Activated CD4-positive, CD25-positive, alpha-beta regulatory T cell (primary cell): Measurements from ENCODE around the gene CHIT1.
A peak's percentile ranks its signal among the peaks of the same experiment; 100 is the strongest.

Experiments used
- DNase-seq, 4 experiments: peaks; one replicate each; lab custom pipeline; 2025; lab: John Stamatoyannopoulos, UW

CHIT1 gene

GRCh38 chr1:203216274-203217138 is 13.0 kb downstream of the CHIT1 start:
- peak in 2 of 4 experiments; percentile 3 to 16 for DNase-seq

GRCh38 chr1:203215573-203215972 is 13.9 kb downstream of the CHIT1 start:
- no peak for DNase-seq

GRCh38 chr1:203214871-203215270 is 14.6 kb downstream of the CHIT1 start:
- DNase-seq = no peak

- DNase-seq = no peak
These were observed 16.3 kb downstream of the CHIT1 start for GRCh38 chr1:203213126-203213525.

DNA sequence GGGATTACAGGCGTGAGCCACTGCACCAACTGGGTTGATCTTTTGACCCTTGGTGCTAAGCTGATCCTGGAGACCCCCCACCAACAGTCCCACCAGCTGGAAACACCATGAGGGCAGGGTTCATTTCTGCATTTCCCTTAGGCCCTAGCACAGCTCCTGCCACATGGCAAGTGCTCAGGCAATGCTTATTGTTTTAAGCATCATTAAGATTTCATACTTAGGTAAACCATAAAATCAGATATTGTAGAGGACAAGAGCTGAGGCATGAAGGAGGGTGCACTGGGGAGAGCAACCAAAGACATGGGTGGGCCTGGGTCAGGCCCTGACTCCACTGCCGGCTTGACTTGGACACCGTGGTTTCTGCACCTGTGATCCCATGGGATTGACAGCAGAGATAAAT is 17.7 kb downstream of the CHIT1 start:
- no peak for DNase-seq

DNA sequence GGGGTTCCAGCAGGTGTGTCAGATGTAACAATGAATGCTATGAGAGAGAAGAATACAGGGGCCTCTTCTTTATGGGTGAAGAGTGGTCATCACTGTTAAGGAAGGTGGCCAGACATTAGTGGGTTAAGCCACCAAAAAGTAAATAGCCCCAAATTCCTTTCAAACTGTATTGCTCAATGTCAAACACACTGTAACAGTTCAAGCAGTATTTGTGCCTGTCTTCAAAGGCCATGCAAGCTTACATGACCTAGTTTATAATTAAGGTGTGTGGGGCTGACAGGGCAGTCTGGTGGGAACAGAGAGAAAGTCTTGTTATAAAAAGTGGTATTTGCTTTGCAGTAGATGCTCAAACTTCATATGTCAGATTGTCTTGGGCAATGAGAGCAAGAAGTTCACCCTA is 18.5 kb downstream of the CHIT1 start:
- no peak for DNase-seq

DNA sequence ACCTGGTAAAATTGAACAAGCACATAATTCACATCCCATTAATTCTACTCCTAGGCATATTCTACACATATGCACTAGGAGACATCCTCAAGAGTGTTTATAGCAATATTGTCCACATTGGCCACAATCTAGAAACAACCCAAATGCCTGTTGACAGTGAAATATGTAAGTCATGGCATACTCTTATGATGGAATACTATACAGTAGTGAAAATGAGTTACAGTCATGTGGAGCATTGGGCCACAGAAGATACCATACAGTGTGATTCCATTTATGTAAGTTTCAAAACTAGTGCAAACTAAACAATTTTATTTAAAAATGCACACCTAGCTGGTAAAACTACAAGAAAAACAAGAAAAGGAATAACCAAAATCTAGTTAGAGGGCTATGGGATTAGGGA is 19.1 kb downstream of the CHIT1 start:
- DNase-seq = no peak

GRCh38 chr1:203208181-203208580 is 21.3 kb downstream of the CHIT1 start:
- no peak for DNase-seq

DNA sequence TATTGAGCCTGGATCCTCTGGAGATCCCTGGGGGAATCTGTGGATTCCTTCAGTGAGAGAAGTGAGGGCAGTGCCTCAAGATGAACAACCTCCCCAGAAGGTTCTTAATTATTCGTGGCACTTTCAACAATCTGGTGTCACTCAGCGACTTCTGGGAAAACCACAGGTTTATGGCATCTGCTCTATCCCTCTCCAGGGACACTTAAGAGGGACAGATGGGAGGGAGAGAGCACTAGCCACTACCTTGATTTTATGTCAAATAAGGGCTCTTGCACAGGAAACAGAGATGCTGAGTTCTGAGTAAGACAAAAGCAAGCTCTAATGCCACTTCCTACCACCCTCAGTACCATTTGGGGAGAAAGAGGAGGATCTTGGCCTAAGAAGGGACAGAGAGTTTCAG is 21.7 kb downstream of the CHIT1 start:
- DNase-seq = no peak

DNA sequence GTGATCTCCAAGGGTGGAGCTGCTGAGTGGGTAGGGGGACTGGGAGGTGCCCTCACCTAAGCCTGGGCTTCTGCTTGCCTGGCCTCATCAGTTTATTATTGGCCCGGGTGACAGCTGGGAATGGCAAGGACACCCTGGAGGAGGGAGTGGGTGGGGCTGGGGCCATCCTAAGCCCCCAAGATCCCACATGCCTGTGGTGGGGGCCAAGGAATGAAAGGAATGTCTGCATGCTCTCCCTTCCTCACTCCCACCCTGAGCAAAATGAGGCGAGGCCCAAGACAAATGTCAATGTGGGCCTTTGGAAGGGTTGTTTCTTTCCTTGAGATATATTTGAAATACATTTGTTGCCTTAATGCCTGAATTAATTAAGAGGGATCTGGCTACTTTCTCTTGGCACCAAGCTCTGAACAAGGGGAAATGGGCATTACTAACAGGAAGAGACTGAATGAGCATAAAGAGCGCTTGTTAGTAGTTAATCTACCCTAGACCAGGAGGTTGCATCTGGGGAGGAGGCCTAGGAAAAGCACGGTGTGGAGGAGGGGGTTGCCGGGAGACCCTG is 23.3 kb downstream of the CHIT1 start:
- no peak for DNase-seq

- DNase-seq = no peak
These were observed 24.7 kb downstream of the CHIT1 start for GRCh38 chr1:203204756-203205155.

- DNase-seq = no peak
These were observed 26.8 kb downstream of the CHIT1 start for GRCh38 chr1:203202431-203203245.

GRCh38 chr1:203201516-203202205 is 27.8 kb downstream of the CHIT1 start:
- DNase-seq = no peak

GRCh38 chr1:203200916-203201315 is 28.6 kb downstream of the CHIT1 start:
- no peak for DNase-seq

- DNase-seq = no peak
These were observed 29.5 kb downstream of the CHIT1 start for GRCh38 chr1:203199816-203200571.

GRCh38 chr1:203199481-203199815 is 30.0 kb downstream of the CHIT1 start:
- no peak for DNase-seq

DNA sequence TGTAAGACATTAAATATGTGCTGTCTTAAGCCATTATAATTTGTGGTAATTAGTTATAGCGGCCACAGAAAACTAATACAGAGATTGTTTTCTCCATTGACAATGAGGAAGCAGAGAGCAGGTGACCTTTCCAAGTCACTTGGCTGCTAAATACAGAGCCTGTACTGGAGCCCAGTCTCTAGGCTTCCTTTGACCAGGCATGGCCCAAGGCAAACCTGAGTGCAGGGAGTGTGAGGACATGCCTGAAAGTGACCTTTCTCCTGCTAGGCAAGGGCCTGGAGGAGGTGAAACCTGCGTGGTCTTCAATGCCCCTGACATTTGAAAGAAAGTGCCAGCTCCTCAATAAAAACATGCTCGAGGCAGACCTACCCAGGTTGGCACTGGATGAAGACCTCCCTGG is 30.5 kb downstream of the CHIT1 start:
- no peak for DNase-seq

GRCh38 chr1:203197625-203198024 is 31.8 kb downstream of the CHIT1 start:
- no peak for DNase-seq

GRCh38 chr1:203196371-203196770 is 33.1 kb downstream of the CHIT1 start:
- no peak for DNase-seq

DNA sequence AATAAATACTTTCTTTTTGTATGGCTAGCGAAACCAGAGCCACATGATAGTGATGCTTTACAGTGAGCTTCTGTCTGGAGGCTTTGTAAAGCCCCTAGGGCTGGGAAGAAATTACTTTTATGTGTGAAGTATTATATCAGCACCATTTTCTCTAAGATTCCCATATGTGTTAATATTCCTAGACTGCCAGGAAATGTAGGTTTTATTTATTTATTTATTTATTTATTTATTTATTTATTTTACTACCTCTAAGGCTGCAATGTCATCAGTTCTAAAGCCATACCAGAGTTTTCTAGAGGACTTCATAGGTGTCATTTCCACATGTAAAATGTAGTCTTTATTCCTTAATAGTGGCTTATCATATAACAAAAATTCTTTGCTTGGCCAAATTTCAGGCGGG is 38.5 kb downstream of the CHIT1 start:
- no peak for DNase-seq

GRCh38 chr1:203189951-203190352 is 39.5 kb downstream of the CHIT1 start:
- DNase-seq = no peak
